Measurements from ENCODE around the gene RABEP2.
"Not testable (repeated sequence)": the region's sequence is repeated elsewhere in the genome, so short reads cannot be mapped to it uniquely, and the experiment has no call there.

The RABEP2 gene

DNA sequence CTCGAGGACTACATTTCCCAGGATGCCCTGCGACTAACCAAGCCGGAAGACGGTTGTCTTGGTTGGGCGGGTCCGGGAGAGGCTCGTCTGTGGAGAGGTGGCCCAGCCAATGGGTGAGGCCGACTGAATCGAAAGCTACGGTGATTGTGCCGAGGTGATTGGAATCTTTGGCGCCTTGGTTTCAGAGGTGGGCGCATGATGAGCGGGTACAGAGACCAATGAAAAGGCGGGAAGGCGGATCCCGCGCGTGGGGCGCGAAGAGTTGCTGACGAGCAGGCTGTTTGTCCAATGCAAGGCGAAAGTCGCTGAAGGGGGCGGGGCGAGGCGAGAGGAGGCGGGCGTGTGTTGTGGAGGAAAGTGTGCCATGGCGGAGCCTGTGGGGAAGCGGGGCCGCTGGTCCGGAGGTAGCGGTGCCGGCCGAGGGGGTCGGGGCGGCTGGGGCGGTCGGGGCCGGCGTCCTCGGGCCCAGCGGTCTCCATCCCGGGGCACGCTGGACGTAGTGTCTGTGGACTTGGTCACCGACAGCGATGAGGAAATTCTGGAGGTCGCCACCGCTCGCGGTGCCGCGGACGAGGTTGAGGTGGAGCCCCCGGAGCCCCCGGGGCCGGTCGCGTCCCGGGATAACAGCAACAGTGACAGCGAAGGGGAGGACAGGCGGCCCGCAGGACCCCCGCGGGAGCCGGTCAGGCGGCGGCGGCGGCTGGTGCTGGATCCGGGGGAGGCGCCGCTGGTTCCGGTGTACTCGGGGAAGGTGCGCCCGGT is 25.8 kb upstream of the RABEP2 start, which contains the start of gene NFATC2IP:
NFATC2IP (plus strand) TSS at position 290 of the 762 bp plus-strand sequence; CDS start at position 365, 75 bp downstream.
- Histone ChIP-seq H3K4me3 (ENCODE audit: low read depth in 1 of 2, low read length in 2 of 2) (peak within 1 kb of the TSS; percentile 71 to 80), H3K9me3 (ENCODE audit: control insufficient read depth in 1 of 2, low read length in 2 of 2) (no peaks in the 10 kb centered on the region), H3K36me3 (ENCODE audit: control insufficient read depth in 1 of 2, insufficient read depth in 2 of 2, low read length in 2 of 2) (peaks cover 13 to 27% of the 10 kb centered on the region in 2 donors), H3K27ac (ENCODE audit: low read length) (peak within 1 kb of the TSS; percentile 23), H3K27me3 (ENCODE audit: low read depth, low read length) (no peaks in the 10 kb centered on the region), H3K4me1 (ENCODE audit: control insufficient read depth in 1 of 2, insufficient read depth in 2 of 2, low read length in 2 of 2) (peaks cover 0 to 15% of the 10 kb centered on the region in 2 donors)

DNA sequence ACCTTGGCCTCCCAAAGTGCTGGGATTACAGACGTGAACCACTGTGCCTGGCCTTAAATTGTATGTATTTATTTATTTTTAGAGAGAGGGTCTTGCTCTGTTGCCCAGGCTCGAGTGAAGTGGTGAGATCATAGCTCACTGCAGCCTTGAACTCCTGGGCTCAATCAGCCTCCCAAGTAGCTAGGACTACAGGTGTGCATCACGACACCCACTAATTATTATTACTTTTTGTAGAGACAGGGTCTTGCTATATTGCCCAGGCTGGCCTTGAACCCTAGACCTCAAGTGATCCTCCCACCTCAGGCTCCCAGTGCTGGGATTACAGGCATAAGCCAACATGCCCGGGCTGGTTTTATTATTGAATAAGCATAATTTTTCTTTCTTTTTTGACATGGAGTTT is 21.6 kb upstream of the RABEP2 start:
- Histone ChIP-seq H3K36me3 (ENCODE audit: control insufficient read depth in 1 of 2, insufficient read depth in 2 of 2, low read length in 2 of 2) (no peaks in the 10 kb centered on the region), H3K9me3 (ENCODE audit: control insufficient read depth in 1 of 2, low read length in 2 of 2) (no peaks in the 10 kb centered on the region), H3K4me1 (ENCODE audit: control insufficient read depth in 1 of 2, insufficient read depth in 2 of 2, low read length in 2 of 2) (peaks cover 0 to 15% of the 10 kb centered on the region in 2 donors), H3K27me3 (ENCODE audit: low read depth, low read length) (no peaks in the 10 kb centered on the region), H3K27ac (ENCODE audit: low read length) (no peak overlapping the region), H3K4me3 (ENCODE audit: low read depth in 1 of 2, low read length in 2 of 2) (no peak overlapping the region)

DNA sequence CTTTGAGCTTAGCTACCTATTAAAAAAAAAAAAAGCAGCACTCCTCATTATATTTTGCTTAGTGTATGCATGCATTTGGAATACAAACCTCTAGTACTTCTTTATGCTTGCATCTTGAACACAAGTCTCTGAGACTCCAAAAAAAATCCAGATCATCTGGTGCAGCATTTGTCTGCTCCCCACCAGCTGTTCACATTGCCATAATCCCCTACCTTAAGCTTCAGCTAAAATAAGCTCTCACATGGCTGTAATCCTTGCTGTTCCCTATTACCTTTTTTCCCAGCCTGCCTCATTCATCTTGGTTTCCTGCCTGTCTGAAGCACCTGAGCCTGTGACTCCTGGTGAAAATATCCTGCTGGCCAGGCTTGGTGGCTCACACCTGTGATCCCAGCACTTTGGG is 18.2 kb upstream of the RABEP2 start:
- peaks cover 0 to 10% of the 10 kb centered on the region in 2 donors for H3K4me1 ChIP-seq (ENCODE audit: control insufficient read depth in 1 of 2, insufficient read depth in 2 of 2, low read length in 2 of 2)
- no peak overlapping the region for H3K4me3 ChIP-seq (ENCODE audit: low read depth in 1 of 2, low read length in 2 of 2)
- no peaks in the 10 kb centered on the region for H3K36me3 ChIP-seq (ENCODE audit: control insufficient read depth in 1 of 2, insufficient read depth in 2 of 2, low read length in 2 of 2)
- H3K27ac ChIP-seq (ENCODE audit: low read length), result no peak overlapping the region
- no peaks in the 10 kb centered on the region for H3K27me3 ChIP-seq (ENCODE audit: low read depth, low read length)
- H3K9me3 ChIP-seq (ENCODE audit: control insufficient read depth in 1 of 2, low read length in 2 of 2), result no peaks in the 10 kb centered on the region

DNA sequence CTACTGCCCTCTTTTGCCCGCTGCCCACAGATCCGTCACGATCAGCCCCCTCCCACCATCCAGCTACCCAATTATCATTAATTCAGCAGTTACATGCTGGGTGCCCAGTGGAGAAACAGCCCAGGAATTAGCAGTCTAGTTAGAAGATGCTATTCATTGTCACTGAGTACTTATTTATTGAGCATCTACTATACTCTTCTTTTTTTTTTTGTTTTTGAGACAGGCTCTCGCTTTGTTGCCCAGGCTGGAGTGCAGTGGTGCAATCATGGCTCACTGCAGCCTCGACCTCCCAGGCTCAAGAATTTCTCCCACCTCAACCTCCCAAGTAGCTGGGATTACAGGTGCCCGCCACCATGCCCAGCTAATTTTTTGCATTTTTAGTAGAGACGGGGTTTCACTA is 14.8 kb upstream of the RABEP2 start:
- not testable (repeated sequence) for H3K27ac ChIP-seq (ENCODE audit: low read length); H3K4me3 ChIP-seq (ENCODE audit: low read depth in 1 of 2, low read length in 2 of 2); H3K36me3 ChIP-seq (ENCODE audit: control insufficient read depth in 1 of 2, insufficient read depth in 2 of 2, low read length in 2 of 2); H3K4me1 ChIP-seq (ENCODE audit: control insufficient read depth in 1 of 2, insufficient read depth in 2 of 2, low read length in 2 of 2); H3K27me3 ChIP-seq (ENCODE audit: low read depth, low read length); H3K9me3 ChIP-seq (ENCODE audit: control insufficient read depth in 1 of 2, low read length in 2 of 2)

DNA sequence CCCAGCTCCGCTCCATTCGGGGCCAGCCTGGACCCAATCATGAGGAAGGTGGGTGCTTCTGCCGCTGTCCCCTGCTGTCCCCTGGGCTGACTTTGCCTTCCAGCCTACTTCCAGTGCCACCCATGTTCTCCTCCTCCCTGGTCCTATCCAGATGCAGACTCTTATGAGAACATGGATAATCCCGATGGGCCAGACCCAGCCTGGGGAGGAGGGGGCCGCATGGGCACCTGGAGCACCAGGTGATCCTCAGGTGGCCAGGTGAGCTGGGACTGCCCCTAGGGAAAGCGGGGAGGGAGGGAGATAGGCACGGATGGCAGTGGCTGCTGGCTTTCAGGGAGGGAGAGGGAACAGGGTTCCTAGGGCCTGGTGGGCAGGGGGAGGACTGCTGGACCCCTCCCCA is 13.7 kb upstream of the RABEP2 start:
- no peak overlapping the region for H3K27ac ChIP-seq (ENCODE audit: low read length)
- no peaks in the 10 kb centered on the region for H3K36me3 ChIP-seq (ENCODE audit: control insufficient read depth in 1 of 2, insufficient read depth in 2 of 2, low read length in 2 of 2)
- peaks cover 0 to 3% of the 10 kb centered on the region in 2 donors for H3K4me1 ChIP-seq (ENCODE audit: control insufficient read depth in 1 of 2, insufficient read depth in 2 of 2, low read length in 2 of 2)
- H3K4me3 ChIP-seq (ENCODE audit: low read depth in 1 of 2, low read length in 2 of 2), result no peak overlapping the region
- no peaks in the 10 kb centered on the region for H3K27me3 ChIP-seq (ENCODE audit: low read depth, low read length)
- no peaks in the 10 kb centered on the region for H3K9me3 ChIP-seq (ENCODE audit: control insufficient read depth in 1 of 2, low read length in 2 of 2)

DNA sequence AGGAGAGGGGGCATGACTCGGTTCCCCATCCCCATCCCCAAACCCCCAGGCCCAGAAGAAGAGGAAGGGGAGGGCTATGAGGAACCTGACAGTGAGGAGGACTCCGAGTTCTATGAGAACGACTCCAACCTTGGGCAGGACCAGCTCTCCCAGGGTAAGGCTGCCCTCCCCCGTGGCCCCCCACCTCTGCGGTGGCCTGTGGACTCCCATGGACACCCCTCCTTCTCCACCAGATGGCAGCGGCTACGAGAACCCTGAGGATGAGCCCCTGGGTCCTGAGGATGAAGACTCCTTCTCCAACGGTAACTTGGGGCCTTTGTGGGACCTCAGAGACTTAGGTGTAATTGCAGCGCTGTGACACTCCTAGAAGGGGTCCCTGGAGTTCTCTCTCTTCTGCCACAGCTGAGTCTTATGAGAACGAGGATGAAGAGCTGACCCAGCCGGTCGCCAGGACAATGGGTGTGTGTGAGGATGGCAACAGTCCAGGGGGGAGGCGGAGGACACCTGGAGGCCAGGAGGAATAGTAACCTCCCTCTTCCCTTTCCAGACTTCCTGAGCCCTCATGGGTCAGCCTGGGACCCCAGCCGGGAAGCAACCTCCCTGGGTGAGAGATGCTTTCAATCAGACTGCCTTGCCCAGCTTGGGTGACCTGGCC is 12.3 kb upstream of the RABEP2 start:
- Histone ChIP-seq H3K4me3 (ENCODE audit: low read depth in 1 of 2, low read length in 2 of 2) (no peak overlapping the region), H3K36me3 (ENCODE audit: control insufficient read depth in 1 of 2, insufficient read depth in 2 of 2, low read length in 2 of 2) (no peaks in the 10 kb centered on the region), H3K9me3 (ENCODE audit: control insufficient read depth in 1 of 2, low read length in 2 of 2) (no peaks in the 10 kb centered on the region), H3K27ac (ENCODE audit: low read length) (no peak overlapping the region), H3K4me1 (ENCODE audit: control insufficient read depth in 1 of 2, insufficient read depth in 2 of 2, low read length in 2 of 2) (peaks cover 0 to 3% of the 10 kb centered on the region in 2 donors), H3K27me3 (ENCODE audit: low read depth, low read length) (no peaks in the 10 kb centered on the region)

DNA sequence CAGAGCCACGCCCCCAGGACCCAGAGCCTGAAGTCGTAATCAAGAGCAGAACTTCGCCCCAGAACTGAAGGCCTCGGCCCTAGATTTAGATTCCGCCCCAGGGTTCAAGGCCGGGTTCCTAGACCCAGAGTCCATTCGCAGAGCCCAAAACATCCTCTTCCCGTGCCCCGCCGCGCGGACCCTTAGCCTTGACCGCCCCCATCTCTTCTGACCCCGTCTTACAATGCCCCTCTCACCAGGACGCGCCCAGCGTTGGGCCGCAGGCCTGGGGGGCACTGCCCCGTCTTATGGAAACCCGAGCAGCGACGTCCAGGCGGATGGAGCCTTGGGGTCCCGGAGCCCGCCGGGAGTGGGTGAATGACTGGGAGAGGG is 11.7 kb upstream of the RABEP2 start:
- H3K4me3 ChIP-seq (ENCODE audit: low read depth in 1 of 2, low read length in 2 of 2), result peak overlapping the region in 1 of 2 donors; percentile 52

DNA sequence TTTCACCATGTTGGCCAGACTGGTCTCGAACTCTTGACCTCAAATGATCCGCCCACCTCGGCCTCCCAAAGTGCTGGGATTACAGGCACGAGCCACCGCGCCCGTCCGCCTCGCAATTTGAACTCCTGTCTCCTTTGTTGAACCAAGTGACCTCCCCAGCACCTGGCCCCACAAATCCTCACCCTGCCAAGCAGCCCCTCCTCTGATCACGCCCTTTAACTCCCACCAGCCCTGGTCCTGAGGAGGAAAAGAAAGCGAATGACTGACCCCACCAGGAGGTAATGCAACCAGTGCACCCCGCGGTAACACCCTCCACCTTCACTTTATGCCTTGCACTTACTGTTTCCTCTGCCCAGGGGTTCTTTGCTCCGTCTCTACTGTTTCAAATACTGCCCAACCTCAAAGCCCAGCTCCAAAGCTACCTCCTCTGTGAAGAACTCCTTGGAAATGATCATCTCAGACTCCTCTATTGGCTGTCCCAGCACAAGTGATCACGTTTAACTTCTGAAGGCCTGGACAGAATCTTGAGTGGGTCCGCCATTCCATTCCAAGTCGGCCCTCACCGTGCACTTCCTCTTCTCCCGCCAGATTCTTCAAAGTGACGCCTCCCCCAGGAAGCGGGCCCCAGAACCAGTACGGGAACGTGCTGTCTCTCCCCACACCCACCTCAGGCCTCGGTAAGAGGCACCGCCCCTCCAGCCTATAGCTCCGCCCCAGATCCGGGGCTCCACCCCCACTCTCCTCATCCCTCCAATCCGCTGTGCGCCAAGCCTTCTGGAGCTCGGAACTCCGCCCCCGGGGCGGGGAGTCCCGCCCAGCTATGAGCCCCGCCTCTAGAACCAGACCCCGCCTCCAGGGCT is 11.1 kb upstream of the RABEP2 start:
- H3K4me1 ChIP-seq (ENCODE audit: control insufficient read depth in 1 of 2, insufficient read depth in 2 of 2, low read length in 2 of 2), result peaks cover 0 to 3% of the 10 kb centered on the region in 2 donors
- H3K27me3 ChIP-seq (ENCODE audit: low read depth, low read length), result no peaks in the 10 kb centered on the region
- H3K27ac ChIP-seq (ENCODE audit: low read length), result no peak overlapping the region
- H3K4me3 ChIP-seq (ENCODE audit: low read depth in 1 of 2, low read length in 2 of 2), result peak overlapping the region; percentile 52 to 63
- H3K36me3 ChIP-seq (ENCODE audit: control insufficient read depth in 1 of 2, insufficient read depth in 2 of 2, low read length in 2 of 2), result no peaks in the 10 kb centered on the region
- no peaks in the 10 kb centered on the region for H3K9me3 ChIP-seq (ENCODE audit: control insufficient read depth in 1 of 2, low read length in 2 of 2)

More for the DNA sequence above, 11.7 kb upstream of the RABEP2 start:
- Histone ChIP-seq H3K36me3 (ENCODE audit: control insufficient read depth in 1 of 2, insufficient read depth in 2 of 2, low read length in 2 of 2) (no peaks in the 10 kb centered on the region), H3K27ac (ENCODE audit: low read length) (no peak overlapping the region), H3K4me1 (ENCODE audit: control insufficient read depth in 1 of 2, insufficient read depth in 2 of 2, low read length in 2 of 2) (peaks cover 0 to 3% of the 10 kb centered on the region in 2 donors), H3K9me3 (ENCODE audit: control insufficient read depth in 1 of 2, low read length in 2 of 2) (no peaks in the 10 kb centered on the region), H3K27me3 (ENCODE audit: low read depth, low read length) (no peaks in the 10 kb centered on the region)

DNA sequence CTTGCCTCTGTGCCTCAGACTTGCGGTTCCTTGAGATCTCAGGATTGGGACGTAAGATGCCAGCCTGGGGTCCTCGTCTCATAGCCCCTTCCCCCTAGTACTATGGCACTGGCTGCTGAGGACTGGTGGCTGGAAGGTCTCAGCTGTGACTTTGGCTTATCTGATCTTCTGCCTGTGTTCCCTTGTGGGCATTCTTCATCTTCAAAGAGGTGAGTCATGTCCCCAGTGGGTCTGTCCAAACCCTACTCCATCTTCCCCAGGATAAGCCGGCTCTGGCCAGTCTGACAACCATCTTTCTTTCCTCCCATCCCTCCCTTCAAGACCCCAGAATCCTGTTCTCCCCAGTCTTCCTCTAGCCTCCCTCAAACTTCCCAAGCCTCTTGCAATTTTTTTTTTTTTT is 10.3 kb upstream of the RABEP2 start:
- Histone ChIP-seq H3K4me1 (ENCODE audit: control insufficient read depth in 1 of 2, insufficient read depth in 2 of 2, low read length in 2 of 2) (peaks cover 0 to 3% of the 10 kb centered on the region in 2 donors), H3K27me3 (ENCODE audit: low read depth, low read length) (no peaks in the 10 kb centered on the region)

DNA sequence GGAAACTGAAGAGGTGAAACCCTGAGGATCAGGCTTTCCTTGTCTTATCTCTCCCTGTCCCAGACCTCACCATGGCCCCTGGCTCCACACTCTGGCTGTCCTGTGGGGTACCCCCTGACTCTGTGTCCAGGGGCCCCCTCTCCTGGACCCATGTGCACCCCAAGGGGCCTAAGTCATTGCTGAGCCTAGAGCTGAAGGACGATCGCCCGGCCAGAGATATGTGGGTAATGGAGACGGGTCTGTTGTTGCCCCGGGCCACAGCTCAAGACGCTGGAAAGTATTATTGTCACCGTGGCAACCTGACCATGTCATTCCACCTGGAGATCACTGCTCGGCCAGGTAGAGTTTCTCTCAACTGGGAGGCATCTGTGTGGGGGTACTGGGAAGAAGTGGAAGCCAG is 8.1 kb upstream of the RABEP2 start:
- H3K9me3 ChIP-seq (ENCODE audit: control insufficient read depth in 1 of 2, low read length in 2 of 2), result no peaks in the 10 kb centered on the region
- no peaks in the 10 kb centered on the region for H3K27me3 ChIP-seq (ENCODE audit: low read depth, low read length)
- peaks cover 0 to 3% of the 10 kb centered on the region in 2 donors for H3K4me1 ChIP-seq (ENCODE audit: control insufficient read depth in 1 of 2, insufficient read depth in 2 of 2, low read length in 2 of 2)
- H3K27ac ChIP-seq (ENCODE audit: low read length), result no peak overlapping the region
- H3K4me3 ChIP-seq (ENCODE audit: low read depth in 1 of 2, low read length in 2 of 2), result no peak overlapping the region
- no peaks in the 10 kb centered on the region for H3K36me3 ChIP-seq (ENCODE audit: control insufficient read depth in 1 of 2, insufficient read depth in 2 of 2, low read length in 2 of 2)

More for the DNA sequence above, 10.3 kb upstream of the RABEP2 start:
- Histone ChIP-seq H3K4me3 (ENCODE audit: low read depth in 1 of 2, low read length in 2 of 2) (no peak overlapping the region), H3K9me3 (ENCODE audit: control insufficient read depth in 1 of 2, low read length in 2 of 2) (no peaks in the 10 kb centered on the region), H3K36me3 (ENCODE audit: control insufficient read depth in 1 of 2, insufficient read depth in 2 of 2, low read length in 2 of 2) (no peaks in the 10 kb centered on the region), H3K27ac (ENCODE audit: low read length) (no peak overlapping the region)
